HG02759 (cell line): Measurements from ENCODE around the gene GAB2.

Experiments
- ATAC-seq: cut with Tn5 transposase; IDR thresholded peaks from one replicate; pipeline ENCODE4 v1.9.1; 2021; ENCODE audit warnings: mild to moderate bottlenecking, moderate library complexity; ENCODE audit not compliant: unreplicated experiment

Gene GAB2

DNA sequence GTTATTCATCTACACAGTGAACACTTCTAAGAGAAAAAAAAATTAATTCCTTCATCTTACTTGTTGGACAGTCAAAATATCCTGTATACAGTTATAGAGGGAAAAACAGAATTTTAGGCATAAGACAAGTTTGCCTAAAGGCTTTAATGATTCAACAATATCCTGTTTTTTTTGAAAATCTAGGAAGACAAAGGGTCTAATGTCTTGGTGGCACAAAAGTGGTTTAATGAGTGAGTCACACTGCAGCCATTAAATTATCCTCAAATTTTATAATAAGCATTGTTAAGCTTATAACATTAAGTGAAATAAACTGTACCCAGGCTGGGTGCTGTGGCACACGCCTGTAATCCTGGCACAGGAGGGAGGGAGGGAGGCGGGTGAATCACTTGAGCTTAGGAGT, 72.9 kb downstream of the GAB2 start:
- no peak for ATAC-seq

DNA sequence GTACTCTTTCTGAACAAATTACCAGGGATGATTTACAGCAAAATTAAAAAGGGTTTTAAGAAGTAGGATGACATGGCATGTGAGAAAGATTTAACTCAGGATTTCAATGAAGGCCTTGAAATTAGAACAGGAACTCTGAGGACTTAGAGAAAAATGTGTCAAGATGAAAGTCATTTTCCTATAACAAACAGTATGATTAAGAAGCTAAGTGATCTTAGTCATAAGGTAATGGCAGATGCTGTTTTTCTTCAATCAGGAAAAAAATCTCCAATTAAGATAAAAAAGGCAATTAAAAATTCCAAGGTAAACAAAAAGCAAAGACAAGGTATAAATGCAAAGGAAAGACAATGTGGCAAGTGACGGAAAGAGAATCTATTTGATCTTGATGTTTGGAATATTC, 73.5 kb downstream of the GAB2 start:
- ATAC-seq: no peak

DNA sequence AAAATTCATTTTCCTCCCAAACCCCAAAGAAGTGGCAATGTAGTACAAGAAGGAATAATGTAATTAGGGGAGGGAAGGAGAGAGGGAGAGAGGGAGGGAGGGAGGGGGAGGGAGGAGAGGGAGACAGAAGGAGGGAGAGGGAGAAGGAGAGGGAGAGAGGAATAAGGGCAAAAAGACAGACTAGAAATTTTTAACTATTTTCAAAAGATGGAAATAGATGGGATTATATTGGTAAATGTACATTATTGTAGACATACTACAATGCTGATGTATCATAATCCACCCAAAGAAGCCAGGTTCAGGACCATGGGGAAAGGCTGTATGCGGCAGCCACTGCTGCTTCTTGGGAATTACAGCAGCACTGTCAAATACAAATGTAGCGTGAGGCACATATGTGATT, 74.3 kb downstream of the GAB2 start:
- ATAC-seq: no peak

DNA sequence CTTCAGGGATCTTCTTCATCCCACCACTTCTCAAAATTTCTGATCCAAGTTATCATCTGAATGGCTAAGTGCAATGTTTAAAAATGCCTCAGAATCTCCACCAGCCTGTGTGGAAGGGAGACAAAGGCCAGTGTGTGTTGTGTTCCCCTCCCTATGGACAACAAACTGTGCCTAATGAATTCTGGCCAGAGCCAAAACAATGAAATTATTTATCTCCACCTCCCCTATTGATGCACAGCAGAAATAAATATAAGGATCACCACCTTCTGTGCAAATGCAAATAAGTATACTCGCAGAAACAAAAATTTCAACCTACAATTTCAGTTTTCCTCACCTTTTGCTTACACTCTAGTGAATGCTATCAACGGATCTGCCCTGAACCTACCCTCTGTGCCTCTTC, 75.8 kb downstream of the GAB2 start:
- ATAC-seq: no peak

DNA sequence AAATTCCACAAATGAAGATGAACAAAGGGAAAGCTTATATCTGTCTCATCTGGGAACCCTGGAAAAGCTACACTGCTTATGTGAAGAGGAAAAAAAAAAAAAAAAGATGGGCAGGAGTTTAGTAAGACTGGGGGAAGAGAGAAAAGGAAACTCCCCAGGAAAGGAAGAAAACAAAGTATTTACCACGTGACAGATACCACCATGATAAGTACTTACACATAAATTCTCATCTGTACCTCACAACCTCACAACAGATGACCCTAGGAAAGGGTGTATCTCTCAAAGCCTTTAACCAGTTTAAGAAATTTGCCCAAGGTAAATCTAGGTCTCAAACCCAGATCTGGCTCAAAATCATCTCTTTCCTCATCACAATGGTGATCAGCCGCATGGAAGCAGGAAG, 77.1 kb downstream of the GAB2 start:
- ATAC-seq: no peak

DNA sequence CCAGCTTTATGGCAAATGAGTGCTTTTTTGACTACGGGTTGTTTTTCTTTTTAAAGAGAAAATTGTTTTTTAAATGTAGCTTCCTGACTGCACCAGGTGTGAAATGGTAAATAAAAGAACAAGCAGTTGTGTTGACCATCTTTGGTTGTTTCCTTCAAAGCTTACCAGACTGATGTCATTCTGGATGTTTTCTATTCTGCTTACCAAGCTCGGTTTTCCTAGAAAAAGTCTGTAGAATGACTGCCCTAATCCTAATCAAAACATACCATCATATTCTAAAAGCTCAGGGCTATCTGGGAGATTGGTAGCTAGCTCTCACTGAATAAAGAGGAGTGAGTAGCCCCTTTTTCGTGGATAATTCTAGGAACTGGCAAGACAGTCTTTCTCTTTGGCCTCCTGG, 77.7 kb downstream of the GAB2 start:
- ATAC-seq: no peak

DNA sequence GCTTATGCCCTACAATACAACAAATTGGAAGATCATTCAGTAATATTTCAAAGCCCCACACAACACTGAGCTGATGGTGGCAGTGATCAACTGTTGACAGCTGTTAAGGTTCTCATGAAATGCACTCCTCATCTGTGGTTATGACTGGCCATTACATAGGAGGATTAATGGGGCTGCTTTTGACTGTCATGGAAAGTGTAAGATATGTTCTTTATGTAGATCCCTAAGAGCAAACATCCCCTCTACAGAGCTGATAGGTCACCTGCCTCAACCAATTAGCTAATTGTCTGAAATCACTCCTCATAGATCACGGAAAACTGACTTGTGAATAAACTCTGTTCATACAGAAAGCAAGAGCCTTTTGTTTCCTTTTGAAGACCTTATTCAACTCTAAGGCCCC, 78.1 kb downstream of the GAB2 start:
- ATAC-seq: no peak

DNA sequence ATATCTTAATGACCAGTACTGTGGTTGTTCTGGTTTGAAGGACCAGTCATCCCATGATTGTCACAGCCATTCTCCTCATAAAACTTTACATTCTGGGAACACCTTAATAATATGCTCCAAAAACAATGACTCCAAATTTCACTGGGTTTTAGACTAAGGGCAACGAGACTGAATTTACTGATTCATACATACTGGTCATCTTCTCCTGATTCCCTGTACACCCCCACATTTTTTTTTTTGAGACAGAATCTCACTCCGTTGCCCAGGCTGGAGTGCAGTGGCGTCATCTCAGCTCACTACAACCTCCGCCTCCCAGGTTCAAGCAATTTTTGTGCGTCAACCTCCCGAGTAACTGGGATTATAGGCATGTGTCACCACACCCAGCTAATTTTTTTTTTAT, 78.9 kb downstream of the GAB2 start:
- no peak for ATAC-seq

DNA sequence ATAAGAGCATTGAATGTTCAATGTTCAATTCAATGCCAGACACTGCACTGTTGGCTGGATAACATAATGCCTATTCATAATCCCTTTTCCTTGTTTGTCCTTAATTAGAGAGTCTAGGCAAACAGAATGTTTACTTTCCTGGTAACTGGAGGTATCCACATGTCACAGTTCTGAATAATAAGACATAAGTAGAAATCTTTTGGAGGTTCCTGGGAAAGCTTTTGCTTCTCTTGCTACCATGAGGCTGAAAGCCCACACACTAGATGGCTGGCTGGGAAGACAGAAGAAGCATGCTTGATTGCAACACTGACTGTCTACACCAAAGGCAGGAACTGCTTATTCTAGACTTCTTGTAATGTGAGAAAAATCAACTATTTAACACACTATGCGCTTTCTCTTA, 79.5 kb downstream of the GAB2 start:
- no peak for ATAC-seq

DNA sequence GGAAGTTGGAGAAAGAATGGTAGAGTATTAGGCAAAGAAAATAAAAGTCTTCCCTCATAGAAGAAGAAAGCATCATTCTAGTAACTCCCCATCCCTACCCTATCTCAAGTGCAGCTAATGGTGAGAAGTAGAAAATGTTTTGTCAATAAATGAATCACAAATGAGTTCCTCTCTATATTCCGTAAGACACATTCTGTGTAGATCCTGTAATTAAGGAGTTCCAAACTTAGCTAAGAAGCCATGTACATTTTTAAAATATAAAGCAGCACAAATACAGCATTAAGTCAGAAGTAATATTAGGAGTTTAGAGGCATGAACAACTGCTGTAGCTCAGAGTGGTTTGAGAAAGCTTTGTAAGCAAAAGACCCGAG, 80.1 kb downstream of the GAB2 start:
- ATAC-seq: no peak

DNA sequence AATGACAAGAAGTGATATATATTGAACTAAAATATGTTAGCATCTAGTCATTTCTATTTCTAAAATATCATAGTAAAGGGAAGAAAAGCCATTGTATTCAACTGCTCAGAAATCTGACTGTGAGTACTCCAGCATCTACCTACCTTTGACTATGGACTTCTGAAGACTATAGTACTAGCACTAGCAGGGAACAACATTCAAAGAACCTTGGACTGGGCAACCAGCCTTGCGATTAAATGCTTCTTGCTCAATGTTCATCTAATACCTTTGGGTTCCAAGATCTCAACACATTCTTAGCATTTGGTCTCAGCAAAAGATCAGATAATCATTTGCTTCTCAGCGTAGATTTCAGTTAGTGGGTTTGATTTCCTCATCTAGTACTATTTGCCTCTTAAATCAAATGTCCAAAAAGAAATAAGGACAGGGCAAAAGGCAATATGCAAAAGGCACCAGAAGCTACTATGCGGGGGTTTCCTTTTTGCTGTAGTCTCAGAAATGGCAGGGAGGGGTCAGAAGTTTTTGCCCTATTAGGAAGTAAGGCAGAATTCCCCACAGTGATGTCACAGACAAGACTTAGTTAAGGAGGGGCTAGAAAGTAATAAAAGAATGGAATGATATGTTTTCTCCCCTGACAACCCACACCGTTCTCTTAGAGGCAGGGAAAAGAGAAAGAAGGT, 80.6 kb downstream of the GAB2 start:
- ATAC-seq: no peak

DNA sequence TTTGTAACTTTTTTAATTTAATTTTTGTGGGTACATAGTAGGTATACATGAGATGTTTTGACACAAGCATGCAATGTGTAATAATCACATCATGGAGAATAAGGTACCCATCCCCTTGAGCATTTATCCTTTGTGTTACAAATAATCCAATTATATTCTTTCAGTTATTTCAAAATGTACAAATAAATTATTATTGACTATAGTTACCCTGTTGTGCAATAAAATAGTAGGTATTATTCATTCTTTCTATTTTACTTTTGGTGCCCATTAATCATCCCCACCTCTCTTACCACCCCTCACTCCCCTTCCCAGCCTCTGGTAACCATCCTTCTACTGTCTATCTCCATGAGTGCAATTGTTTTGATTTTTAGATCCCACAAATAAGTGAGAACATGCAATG, 83.5 kb downstream of the GAB2 start:
- ATAC-seq: no peak

DNA sequence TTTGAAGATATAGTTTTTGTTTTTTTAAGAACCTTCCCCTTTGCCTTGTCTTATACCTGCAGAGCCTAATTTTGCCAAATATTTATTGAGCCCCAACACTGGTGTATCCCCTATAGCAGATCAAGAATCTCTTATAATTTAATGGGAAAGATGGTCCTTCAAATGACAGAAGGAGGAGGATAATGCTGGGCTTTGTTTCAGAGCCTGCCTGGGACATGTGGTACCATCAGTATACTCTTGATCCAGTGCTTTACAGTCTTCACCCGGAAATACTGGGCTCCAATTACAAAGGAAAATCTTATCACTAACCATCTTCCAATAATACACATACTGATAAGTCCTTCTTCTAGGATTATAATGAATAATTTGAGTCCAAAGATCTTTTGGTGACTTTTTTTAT, 84.7 kb downstream of the GAB2 start:
- no peak for ATAC-seq

DNA sequence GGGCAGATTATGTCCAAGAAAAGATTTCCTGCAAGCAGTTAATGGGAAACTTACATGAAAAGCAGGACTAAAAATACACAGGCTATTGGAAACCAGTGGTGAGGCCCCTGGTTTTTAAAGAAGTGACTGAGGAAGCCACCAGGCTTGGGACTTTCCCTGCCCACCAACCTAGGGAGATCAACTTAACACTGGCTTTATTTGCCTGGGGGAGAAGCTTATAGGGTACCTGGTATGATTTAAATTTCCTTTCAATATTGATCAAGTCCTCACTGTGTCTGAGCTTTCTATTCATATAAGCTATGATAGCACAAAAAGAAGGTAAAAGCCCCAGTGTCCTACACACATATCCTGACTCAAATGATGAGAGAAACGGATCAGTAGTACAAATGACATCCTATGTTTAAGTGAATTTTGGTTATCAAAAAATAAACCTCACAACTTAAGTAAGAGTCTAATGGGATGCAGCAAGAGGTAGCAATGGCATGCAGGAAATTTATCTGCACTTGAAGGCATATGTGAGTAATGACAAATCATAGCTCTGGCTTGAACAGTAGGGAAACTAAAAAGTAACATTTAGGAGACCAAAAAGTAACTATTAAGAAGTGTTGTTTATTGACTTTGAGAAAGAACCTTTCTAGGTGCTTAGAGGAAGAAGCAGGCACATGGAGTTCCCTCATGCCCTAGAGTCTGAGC, 85.3 kb downstream of the GAB2 start:
- peak; percentile 40 for ATAC-seq

DNA sequence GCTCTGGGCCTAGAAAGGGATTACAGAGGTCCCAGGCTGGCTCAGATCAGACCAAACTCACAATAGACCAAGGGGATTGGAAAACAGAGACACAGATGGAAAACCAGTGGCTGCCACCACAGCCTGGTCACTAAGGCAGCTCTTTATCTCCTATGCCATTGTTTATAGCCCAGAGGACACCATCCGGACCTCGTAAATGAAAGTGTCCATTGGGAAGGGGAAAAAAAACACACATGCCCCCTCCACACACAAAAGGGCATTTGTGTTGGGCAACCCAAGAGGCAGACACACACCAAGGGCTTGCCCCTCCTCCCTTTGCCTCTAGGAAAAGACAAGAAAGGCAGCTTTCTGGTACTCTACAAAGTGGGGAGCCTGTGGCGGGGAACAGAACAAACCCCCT, 85.9 kb downstream of the GAB2 start:
- ATAC-seq: no peak

DNA sequence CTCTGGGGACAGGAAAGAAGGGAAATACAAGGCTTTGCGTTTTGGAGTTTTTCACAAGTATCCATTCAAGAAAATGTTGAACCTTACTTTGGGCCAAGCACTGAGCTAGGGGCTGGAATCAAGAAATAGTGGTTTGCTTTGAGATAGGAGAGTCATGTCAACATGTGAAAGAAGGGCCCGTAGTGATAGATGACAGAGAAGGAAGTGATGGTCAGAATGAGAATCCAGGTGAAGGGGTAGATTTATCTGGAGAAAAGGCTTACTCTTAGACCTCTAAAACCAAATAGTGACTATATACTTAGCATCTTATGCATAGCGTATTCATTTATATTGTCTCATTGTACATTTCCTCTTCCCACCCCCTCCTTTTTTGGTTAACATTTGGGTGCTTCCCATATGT, 87.3 kb downstream of the GAB2 start:
- no peak for ATAC-seq

DNA sequence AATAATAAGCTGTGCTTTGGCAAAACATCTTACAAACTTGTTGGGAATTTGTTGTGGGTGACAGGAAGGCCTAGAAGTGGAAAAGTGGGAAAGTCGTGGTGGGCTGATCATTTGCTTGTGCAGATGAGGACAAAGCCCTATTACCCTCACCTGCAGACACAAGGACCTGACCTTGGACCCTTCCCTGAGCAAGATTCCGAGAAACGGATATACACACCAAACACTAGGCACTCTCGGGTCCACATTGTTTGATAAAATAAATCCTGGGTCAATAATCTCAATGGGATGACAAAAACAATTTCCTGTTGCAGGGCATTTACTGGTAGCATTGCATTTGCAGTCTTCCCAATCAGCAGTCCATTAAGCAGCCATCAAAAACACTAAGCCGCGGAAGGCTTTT, 89.7 kb downstream of the GAB2 start:
- ATAC-seq: no peak

DNA sequence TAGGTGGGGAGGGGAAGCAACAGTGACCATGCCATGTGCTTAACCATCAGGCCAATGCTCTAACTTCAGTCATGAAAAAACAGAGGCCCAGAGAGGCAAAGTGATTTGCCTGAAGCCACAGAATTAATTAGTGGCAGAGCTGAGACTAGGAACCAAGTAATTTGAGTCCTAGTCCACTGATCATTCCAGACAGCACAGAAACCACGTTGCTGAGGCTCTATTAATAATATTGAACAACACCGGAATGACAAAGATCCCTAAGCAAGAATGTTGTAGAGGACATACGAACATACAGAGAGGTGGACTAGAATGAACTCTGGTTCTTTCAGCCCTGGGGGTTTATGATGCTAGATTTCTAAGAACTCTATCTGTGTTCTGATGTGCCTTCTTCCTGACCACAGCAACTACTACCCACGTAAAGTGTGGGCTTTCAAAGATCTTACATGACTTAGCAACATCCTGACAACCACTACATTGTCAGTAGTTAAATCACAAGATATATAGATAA, 92.3 kb downstream of the GAB2 start:
- no peak for ATAC-seq

DNA sequence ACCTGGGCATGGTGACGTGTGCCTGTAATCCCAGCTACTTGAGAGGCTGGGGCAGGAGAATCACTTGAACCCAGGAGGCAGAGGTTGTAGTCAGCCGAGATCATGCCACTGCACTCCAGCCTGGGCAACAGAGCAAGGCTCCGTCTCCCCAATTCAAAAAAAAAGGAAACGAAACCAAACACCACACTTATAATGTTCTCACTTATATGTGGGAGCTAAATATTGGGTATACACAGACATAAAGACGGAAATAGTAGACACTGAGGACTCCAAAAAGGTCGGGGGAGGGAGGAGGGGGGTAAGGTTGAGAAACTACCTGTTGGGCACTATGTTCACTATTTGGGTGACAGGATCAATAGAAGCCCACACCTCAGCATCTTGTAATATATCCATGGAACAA, 94.3 kb downstream of the GAB2 start:
- ATAC-seq: no peak

DNA sequence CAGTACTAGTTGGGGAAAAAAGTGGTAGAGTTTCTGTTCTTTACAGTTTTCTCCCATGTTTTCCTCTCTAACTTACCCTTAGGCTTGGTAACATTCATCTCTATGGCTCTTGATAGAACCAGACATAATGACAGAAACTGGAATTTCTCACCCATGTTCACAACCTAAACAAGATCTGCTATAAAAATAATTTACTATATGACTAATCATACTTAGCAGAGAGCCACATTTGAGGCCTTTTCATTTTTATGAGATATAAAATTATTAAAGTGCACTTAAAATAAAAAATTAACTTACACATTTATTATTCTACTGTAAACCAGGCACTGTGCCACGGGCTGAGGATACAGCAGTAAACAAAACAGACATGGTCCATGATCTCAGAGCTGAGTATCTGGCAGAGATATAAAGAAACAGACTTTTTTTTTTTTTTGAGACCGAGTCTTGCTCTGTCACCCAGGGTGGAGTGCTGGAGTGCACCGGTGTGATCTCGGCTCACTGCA, 98.1 kb downstream of the GAB2 start:
- ATAC-seq: no peak

DNA sequence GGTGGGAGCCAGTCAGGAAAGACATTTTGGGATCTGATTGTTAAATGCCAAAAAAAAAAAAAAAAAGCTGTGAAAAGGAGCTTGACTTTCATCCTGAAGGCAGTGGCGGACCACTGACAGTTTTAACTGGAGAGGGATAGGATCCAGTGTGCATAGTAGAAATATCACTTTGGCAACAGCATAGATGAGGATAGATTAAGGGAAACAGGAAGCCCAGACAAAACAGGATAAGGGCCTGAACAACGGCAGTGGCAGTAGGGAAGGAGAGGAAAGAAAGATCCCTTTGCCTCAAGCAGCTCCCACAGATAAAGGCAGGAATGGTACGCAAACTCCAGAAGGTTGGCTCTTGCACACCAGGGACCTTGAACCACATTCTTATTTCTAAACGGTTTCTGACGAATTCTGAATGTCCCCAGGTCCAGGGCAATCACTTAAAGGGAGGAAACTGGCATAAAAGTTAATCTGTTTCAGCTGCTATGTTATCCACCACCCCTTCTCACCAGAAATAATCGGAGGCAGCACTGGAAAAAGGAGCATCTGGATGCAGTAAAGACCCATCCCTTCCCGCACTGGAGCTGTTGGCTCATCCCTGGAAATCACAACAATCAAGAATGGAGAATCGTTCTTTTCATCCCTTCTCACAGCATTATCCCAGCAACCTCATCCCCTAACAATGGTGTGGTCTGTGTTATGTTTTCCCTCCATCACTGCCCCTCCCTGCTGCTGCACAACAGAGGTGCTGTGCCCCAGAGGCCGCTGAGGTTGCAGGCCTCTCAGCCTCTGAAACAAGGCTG, 99.1 kb downstream of the GAB2 start:
- ATAC-seq: no peak

DNA sequence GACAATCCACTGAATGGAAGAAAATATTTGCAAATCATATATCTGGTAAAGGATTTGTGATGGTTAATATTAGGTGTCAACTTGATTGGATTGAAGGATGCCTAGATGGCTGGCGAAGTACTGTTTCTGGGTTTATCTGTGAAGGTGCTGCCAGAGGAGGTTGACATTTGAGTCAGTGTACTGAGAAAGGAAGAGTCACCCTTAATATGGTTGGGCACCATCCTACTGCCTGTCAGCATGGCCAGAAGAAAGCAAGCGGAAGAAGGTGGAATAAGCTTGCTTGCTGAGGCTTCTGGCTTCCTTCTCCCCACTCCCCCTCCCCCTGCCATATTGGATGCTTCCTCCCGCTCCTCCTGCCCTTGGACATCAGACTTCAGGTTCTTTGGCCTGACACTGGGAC, 101.9 kb downstream of the GAB2 start:
- no peak for ATAC-seq
